GM18867 (cell line): Measurements from ENCODE around the gene ZSCAN10.

Experiments used
- ATAC-seq: cut with Tn5 transposase; IDR thresholded peaks from one replicate; pipeline ENCODE4 v1.9.1; 2021; ENCODE audit warnings: mild to moderate bottlenecking, moderate library complexity; ENCODE audit not compliant: unreplicated experiment

The ZSCAN10 gene

DNA sequence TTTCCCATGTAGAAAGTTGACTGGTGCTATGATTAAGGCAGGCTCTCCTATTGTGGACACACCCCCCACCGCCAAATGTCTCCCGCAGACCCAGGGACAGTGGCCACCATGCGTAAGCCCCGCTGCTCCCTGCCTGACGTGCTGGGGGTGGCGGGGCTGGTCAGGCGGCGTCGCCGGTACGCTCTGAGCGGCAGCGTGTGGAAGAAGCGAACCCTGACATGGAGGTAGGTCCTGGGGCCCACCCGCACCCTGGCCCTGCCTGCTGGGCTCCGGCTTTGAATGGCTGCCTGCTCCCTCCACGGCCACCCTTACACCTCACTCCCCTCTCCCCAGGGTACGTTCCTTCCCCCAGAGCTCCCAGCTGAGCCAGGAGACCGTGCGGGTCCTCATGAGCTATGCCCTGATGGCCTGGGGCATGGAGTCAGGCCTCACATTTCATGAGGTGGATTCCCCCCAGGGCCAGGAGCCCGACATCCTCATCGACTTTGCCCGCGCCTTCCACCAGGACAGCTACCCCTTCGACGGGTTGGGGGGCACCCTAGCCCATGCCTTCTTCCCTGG lies 49.1 kb downstream of the ZSCAN10 start:
- ATAC-seq: no peak

DNA sequence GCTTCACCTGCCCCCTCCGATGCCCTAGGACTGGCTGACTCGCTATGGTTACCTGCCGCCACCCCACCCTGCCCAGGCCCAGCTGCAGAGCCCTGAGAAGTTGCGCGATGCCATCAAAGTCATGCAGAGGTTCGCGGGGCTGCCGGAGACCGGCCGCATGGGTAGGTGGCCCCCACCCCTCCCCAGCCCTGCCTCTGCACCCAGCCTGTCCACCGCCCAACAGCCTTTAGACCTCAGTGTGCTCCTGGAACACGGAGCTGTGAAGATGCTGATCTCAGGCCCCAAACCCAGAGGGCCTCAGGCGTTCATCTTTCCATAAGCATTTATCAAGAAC lies 51.7 kb downstream of the ZSCAN10 start:
- no peak for ATAC-seq

DNA sequence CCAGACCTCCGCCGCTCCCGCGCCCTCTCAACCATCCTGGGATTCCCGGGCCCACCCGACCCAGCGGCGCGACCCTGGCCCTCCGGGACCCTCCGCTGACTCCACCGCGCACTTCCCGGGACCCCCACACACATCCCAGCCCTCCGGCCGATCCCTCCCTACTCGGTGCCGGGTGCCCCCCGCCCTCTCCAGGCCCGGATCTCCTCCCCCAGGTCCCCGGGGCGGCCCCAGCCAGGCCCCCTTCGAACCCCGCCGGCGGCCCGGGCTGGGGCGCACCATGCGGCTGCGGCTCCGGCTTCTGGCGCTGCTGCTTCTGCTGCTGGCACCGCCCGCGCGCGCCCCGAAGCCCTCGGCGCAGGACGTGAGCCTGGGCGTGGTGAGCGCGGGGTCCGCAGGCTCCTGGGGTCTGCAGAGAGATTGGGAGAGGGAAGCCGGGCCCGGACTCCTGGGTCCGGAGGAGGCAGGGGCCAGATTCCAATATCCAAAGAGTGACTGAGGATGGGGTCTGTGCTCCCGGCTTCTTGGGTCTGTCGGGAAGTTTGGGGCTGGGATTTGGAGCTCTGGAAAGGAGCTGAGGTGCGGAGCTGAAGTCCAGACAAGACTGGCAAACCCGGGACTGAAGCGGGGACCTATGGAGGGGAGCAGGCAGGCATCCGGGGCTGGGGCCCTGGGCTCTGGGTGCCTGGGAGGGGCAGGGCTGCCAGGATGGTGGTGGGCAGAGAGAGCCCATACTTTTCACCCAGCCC lies 52.3 kb downstream of the ZSCAN10 start:
- ATAC-seq: no peak

DNA sequence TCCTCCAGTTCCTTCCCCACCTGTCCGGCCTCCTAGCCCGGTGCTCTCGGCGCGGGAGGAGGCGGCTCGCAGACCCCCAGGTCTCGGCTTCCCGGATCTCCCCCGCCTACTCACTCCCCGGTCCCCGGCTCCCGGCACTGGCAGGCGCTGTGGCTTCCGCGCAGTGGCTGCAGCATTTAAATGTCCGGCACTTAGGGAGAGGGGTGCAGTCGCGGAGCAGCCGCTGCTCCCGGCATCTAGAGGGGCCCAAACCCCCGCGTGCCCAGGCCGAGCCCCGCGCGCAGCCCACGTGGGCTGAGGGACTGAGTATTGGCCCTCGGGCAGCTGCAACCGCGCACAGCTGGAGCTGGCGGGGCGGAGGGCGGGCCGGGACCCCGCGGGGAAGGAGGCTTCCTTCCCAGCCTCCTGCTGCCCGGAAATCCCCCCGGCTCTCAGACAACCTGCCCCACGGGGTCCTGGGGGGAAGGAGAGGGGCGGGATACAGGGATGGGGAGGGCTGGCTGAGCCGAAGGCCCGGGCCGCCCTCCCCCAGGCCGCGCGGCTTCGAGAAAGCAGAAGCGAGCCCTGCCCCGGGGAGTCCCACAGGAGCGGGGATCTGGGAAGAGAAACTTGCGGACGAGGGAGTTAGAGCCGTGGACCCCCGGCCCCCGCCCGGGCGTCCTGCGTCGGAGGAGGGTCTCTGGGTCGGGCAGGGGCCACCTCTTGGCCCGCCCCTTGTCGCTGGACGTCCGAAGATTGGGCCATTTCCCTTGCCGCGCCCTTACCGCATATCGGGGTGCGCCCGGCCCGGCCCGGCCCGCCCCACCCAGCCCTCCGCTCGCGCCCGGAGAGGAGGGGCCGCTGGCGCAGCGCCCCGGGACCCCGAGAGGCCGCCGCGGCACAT lies 53.1 kb downstream of the ZSCAN10 start, which contains the start of gene MMP25:
Gene MMP25 (plus strand): TSS at position 804 of the 883 bp plus-strand sequence. CDS start 357 bp downstream, outside the sequence.
- no peak for ATAC-seq

DNA sequence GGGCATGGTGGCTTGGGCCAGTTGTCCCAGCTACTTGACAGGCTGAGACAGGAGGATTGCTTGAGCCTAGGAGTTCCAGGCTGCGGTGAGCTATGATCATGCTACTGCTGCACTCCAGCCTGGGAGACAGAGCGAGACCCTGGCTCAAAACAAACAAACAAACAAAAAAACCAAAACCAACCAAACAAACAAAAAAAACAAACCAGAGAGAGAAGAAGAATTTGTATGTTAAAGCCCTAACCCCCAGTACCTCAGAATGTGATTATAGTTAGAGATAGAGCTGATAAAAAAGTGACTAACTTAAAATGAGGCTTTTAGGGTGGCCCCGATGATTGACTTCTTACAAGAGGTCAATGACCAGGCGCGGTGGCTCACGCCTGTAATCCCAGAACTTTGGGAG lies 54.4 kb downstream of the ZSCAN10 start:
- no peak for ATAC-seq

DNA sequence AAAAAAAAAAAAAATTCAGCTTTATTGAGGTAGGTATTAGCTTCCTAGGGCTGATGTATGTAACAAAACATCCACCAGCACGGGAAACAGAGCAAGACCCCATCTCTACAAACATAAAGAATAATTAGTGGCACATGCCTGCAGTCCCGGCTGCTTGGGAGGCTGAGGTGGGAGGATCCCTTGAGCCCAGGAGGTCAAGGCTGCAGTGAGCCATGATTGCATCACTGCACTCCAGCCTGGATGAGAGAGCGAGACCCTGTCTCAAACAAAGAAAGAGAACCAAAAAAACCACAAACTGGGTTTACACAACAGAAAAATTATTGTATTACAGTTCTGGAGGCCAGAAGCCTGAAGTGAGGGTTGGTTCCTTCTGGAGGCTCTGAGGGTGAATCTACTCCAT lies 56.7 kb downstream of the ZSCAN10 start:
- no peak for ATAC-seq

DNA sequence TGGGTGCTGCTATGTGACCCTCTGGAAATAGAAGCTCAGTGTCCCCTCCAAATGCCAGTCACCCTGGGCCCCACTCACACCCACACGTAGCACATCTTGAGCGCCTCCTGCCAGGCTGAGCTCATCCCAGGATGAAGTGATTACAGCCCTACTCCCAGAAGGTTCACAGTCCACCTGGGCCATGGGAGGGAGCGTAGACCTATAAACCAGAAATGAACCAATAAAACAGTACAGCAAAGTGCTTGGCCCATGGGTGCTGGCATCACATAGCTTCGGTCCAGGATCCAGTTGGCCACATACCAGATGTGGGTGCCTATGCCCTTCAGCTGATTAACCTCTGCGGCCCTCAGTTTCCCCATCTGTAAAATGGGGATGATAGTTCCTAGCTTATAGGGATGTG lies 60.2 kb downstream of the ZSCAN10 start:
- ATAC-seq: no peak
